ENCODE results near the gene HIGD1C. TPM values are rescaled to one million over a fixed set of nuclear protein-coding genes. Genes with fewer than 3 reads are reported as not detected.
"Not testable (repeated sequence)": the region's sequence is repeated elsewhere in the genome, so short reads cannot be mapped to it uniquely, and the experiment has no call there.

HIGD1C gene
- total RNA-seq, 1 experiment from 2014 or later: not detected

DNA sequence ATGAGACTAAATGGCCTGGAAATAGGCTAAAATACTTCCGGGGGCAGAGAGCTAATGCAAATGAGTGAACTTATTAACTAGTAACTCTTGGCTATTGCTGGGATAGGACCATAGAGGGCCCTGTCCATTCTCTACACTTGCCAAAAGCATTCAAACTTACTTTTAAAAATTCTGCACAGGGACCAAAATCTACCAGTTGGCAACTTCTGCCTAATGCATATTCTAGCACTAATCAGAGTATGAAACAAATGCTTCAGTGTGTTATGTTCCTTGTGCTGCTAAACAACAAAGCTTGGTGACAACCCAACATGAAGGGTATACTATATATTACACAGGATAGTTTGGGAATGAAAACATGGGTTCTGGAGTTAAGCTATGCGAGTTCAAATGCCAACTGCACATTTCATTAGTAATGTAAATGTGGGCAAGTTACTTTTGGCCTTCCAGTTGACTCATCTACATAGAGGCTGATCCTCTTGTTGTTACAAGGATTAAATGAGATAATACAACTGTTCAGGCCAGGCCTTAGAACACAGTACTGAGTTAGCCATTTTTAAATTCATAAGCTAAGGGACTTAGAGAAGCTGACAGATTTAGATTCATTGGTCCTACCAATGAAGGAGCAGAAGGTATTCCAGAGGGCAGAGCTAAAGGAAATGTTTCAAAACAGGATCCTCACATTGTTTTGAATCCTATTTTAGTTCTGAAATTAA is 32.4 kb downstream of the HIGD1C start:
- no peak for DNase-seq (ENCODE audit: low spot score)

- DNase-seq (ENCODE audit: low spot score): no peak
These were observed 33.0 kb downstream of the HIGD1C start for GRCh38 chr12:50985322-50985721.

DNA sequence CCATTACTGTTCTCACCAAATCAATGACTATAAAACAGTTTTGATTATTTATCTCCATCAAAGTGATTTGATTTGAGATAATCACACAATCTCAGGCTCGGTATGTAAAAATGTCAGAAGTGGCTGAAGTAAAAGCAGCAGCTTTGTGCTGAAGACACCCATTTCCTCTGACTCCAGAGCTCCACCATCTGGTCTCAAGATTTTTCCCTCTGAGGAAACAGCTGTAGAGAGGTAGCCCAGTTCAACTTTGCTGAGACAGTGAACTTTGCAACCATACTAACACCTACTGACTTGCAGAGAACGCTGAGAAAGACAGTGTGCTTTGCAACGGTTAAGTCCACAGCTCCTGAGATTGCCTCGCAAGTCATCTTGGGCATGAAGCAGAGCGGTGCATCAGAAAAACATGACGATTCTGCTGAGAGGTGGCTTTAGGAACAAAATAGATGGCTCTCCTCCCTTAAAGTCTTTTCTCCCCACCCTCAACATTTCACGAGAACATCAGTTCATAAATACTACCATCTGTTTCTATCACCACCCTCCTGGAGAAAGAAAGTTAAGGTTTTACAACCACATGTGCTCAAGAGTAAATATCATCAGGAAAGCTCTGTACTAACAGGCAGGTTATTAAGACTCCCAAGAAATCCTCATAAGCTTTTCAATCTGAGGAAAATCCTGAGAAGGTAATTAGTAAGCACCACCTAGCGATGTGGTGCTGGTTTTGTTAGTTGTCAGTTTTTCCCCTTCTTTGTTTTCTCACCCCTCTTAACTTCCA is 34.8 kb downstream of the HIGD1C start:
- DNase-seq (ENCODE audit: low spot score): peak; percentile 38

DNA sequence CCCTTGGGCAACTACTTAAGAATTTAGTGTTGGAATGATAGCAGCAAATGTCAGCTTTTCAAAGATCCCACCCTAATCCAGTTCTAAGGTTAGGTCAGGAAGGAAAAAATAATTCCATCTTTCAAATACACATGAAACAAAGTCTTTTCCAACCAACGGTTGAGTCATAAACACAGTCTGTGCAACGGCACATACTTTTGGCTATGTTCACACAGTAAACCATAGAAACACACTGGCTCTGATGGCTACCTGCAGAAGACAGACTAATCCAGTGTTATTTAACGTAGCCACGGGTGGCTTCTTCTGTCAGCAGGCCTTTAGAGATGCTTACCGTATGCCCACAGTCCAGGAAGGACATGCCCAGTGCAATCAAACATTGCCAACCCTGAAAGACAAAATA is 35.7 kb downstream of the HIGD1C start:
- no peak for DNase-seq (ENCODE audit: low spot score)

GRCh38 chr12:50988871-50989270 is 36.5 kb downstream of the HIGD1C start:
- no peak for DNase-seq (ENCODE audit: low spot score)

DNA sequence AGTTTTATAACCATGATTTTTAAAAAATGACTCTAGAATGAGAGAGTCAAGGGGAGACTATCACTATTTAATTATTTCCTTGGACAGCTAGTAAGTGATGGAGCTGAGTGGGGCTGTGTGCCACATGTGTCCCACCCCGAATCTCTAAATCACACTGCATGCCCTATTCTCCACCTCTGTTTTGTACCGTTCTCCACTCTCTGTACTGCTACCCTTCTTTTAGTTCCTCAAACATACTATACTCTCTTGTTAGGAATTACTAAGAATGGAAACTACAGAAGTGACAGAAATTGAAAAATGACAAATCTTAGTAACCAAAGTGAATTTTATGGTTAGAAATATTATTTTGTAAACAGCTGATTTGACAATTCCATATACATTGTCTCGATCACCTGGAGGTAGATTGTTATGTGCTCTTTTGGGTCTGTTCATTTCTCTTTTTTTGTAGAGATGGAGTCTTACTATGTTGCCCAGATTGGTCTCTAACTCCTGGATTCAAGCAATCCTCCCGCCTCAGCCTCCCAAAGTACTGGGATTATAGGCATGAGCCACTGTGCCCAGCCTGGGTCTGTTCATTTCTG is 37.9 kb downstream of the HIGD1C start:
- no peak for DNase-seq (ENCODE audit: low spot score)

DNA sequence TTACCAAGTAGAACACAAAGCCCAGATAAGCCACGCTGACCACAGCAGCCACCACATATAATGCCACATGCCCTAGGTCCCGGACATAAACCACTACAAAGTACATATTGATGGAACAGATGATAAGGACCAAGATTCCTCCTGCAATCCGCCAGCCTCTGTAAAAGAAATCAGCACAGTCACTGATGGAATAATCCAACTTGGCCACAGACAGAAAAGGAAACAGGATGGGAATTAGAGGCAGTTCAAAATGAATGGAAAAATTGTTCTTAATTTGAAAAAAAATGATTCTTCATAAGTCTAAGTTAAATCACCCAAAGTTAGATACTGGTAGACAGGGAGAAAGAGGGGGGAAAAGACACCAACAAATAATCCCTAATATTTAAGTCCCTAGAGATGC is 38.4 kb downstream of the HIGD1C start:
- DNase-seq (ENCODE audit: low spot score): no peak

DNA sequence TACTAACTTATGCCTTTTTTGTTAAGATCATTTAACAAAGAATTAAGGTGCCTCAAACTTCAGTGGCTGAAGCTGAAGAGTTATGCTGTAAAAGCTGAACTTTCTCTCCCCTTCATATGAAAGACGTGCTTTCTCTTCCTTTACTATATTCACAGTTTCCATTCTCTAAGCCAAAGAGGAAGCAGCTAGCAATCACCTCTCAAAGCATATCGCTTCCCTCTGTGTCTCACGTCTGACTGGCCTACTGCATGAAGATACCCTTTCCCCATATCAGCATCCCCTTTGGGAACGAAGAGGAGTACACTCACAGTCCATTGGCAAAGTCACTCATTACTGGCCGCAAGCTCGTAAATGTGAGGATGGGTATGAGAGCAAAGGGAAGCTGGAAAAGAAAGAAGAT is 38.9 kb downstream of the HIGD1C start:
- DNase-seq (ENCODE audit: low spot score): no peak

GRCh38 chr12:50992819-50993218 is 40.5 kb downstream of the HIGD1C start:
- DNase-seq (ENCODE audit: low spot score): no peak

DNA sequence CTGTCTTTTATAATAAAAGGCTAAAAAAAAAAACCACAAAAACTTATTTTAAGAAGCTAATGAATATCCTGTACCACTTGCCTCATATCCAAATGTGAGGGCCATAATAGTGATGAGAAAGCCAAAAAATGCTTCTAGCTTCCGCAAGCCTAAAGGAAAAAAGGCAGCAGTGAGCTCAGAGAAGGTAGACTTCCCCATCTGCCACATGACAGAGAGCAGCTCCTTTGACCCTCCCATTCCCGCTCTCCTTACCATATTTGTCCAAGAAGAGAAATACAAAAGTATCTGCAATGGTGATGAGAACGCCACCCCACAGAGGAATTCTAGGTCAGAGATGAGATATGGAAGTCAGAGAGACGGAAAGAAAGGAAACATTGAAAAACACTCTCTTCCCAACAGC is 46.7 kb downstream of the HIGD1C start:
- no peak for DNase-seq (ENCODE audit: low spot score)

GRCh38 chr12:51000245-51000644 is 47.9 kb downstream of the HIGD1C start:
- DNase-seq (ENCODE audit: low spot score): no peak

DNA sequence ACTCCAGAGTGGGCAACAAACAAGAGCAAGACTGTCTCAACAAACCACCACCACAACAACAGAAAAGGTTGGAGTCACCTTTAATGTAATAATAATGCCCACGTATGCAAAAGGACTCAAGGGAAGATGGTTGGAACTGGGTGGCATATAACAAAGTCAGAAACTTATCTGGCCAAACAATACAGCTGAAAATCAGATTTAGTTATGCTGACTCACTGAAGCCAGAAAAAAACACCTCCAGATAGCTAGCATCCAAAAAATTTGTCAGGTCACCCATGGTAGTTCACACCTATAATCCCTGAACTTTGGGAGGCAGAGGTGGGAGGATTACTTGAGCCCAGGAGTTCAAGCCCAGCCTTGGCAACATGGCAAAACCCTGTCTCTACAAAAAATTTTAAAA is 49.5 kb downstream of the HIGD1C start:
- DNase-seq (ENCODE audit: low spot score): no peak

DNA sequence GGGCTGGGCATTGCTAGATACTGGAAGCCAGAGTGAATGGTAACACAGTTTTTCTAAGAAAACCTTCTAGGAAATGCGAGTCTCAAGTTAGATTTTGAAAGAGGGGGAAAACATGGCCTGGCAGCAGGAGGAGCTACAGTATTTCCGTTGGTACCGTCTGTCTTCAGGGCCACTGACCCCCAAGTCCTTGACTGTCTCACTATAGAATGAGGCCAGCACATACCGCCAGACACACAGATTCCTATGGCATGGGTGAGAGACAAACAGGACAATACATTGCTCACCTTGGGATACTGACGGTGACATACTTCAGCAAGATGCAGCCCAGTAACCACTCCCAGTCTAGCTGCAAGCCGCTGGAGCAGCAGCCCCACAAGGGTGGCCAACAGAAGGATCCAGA is 52.2 kb downstream of the HIGD1C start:
- DNase-seq (ENCODE audit: low spot score): no peak

GRCh38 chr12:51005030-51005429 is 52.7 kb downstream of the HIGD1C start:
- no peak for DNase-seq (ENCODE audit: low spot score)

DNA sequence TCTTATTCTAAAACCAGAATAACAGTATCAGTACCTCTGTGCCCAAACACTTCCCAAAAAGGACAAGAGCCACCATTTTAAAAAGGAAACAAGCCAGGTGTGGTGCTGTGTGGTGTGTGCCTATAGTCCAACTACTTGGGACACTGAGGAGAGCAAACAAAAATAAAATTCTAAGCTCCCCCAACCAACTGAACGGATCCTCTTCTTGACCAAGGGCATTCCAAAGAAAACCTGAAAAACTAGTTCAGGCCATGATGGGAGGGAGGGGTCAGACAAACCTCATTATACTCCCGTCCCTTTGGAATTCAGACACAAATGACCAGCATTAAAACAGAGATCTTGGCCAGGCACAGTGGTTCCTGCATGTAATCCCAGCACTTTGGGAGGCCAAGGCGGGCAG is 53.3 kb downstream of the HIGD1C start:
- DNase-seq (ENCODE audit: low spot score): no peak

DNA sequence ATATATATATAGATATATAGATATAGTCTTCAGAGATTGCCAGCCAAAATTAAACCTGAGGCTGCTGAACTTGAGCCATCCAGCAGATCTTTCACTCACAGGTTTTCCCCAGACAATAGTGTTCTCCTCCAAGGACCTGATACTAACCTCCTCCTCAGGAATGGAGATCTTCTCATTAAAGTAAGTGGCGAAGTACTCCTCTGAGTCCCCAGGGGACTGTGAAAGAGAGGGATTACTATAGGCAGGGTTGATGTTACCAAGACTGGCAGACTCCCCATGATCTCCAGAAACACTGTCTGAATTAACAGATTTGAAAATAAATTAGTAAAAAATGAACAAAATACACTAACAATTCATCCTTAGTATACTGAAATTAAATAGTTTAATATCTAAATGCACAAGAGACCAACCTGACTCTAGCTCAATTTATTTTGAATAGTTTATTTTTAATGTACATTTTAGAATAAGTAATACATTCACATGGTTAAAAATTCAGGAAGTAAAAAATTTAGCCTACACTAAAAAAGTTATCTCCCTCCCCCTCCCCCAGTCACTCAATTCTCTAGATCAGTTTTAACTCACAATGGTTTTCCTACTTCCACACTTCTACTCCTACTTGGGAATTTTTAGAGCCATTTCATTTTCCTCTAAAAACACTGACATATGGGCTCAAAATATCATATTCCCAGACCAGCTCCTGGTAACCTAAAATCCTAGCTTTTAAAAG is 56.1 kb downstream of the HIGD1C start:
- DNase-seq (ENCODE audit: low spot score): no peak

DNA sequence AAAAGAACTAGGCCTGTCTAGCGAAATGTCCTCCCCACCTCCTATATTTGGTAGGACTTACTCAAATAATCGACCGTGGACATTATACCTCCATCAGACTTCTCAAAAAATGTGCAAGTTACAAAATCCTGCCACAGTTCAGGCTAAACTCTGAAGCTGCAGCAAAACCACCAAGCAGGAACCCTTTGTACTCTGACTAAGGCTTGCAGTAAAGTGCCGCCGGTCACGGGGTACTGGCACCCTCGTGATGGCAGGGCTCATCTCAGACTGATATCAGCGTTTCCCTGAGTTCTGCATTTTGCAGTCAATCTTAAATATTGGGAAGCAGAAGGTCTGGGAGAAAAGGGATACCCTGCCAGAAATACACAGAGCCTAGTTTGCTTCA is 56.7 kb downstream of the HIGD1C start:
- no peak for DNase-seq (ENCODE audit: low spot score)

DNA sequence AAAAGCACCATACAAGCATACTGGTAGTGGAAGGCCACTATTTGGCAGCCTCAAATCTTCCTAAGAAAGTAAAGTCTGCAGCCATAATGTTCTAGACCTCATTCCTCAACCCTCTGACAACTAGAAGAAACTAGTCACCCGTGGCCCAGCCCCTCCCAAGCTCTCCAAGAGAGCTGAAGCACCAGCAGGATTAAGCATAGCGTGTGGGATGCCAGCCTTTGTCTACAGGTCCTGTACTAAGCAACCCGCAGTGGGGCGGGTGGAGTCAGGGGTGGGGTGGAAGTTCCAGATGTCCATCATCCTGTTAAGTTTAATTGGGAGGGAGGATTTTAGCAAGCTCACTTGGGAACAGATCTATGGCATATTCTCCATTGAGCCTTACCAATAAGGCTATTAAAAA is 59.6 kb downstream of the HIGD1C start:
- no peak for DNase-seq (ENCODE audit: low spot score)

DNA sequence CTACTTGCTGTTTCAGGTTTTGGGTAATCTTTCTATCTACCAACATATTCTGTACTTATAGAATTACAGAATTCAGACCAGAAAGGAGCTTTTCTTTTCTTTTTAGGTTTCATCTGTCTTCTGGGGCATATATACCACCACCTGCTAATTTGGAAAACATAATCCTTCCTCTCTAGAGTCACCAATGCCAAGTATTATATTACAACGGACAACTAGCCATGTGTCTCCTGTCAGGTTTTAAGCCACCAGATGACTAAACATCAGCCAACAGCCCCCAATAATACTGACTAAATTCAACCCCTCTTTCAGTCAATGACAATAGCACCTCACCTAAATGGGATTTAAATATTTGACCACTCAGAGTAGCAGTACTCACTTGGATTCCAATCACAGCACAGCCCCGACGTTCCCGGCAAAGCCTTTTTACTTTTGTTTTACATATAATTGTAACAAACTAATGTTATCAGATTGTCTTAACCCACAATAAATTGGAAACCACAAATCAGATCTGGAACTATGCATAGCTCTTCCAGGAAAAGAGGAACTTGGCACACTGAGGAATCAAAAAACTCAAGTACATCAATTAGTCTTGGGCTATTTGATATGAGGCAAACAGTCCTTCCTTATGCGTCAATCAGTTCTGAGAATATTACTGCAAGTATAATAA is 60.4 kb downstream of the HIGD1C start:
- no peak for DNase-seq (ENCODE audit: low spot score)

- no peak for DNase-seq (ENCODE audit: low spot score)
These were observed 61.1 kb downstream of the HIGD1C start for GRCh38 chr12:51013441-51013840.

- DNase-seq (ENCODE audit: low spot score): not testable (repeated sequence)
These were observed 62.1 kb downstream of the HIGD1C start for GRCh38 chr12:51014467-51014866.

DNA sequence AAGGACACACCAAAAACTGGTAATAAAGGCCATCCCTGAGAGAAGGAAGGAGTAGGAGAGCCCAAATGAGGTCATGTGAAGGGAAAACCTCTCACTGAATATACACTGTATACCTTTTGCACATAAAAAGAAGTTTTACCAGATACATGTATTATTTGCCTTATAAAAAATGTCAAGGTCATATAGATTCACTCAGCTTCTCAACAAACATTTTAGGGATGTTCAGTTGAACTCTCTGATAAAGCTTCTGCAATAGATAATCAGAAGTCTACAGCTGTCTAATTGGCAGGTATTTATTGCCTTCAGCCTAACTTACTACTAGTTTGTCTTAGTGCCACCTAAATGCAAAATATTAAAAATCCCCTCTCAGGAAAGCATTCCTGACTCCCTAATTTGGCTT is 65.1 kb downstream of the HIGD1C start:
- no peak for DNase-seq (ENCODE audit: low spot score)
